Body of pancreas (tissue), 4 donors: ENCODE measurements around the gene ZRANB3. TPM values are rescaled to one million over a fixed set of nuclear protein-coding genes. Genes with fewer than 3 reads are reported as not detected.
A peak's percentile ranks its signal among the peaks of the same experiment; 100 is the strongest.

Source experiments
- ATAC-seq: fragments of 150-250 bp; one replicate; pipeline ENCODE4 v1.9.1; 2016
- DNase-seq, 4 donors: peaks; one replicate each; pipeline ENCODE4 v3.0.0-alpha.2; 2019
- H3K27ac ChIP-seq, 4 donors: fragments of 200-600 bp; sonication (generic); 1 replicate in 3 of 4; 2 replicates in 1 of 4; pipeline versions ENCODE4 v1.5.1 to v1.6.1; 2016 to 2019; ENCODE audit warnings: mild to moderate bottlenecking in 1 of 4, mixed read lengths in 1 of 4, moderate library complexity in 1 of 4
- H3K27me3 ChIP-seq, 2 donors: fragments of 200-600 bp; sonication (generic); one replicate each; pipeline ENCODE4 v1.6.0; 2016; ENCODE audit warnings: mild to moderate bottlenecking in 1 of 2
- H3K36me3 ChIP-seq, 2 donors: fragments of 200-600 bp; sonication (generic); replicated peaks in 1 of 2; 2 replicates each; pipeline ENCODE4 v1.5.1; 2016; ENCODE audit warnings: low read depth in 2 of 2; ENCODE audit not compliant: insufficient read depth in 1 of 2
- H3K4me1 ChIP-seq: fragments of 200-600 bp; sonication (generic); one replicate; pipeline ENCODE4 v1.6.0; 2016
- H3K4me3 ChIP-seq, 2 donors: fragments of 200-600 bp; sonication (generic); 1 replicate in 1 of 2; 2 replicates in 1 of 2; pipeline ENCODE4 v1.5.1; 2016 to 2019
- H3K9me3 ChIP-seq, 3 donors: fragments of 200-600 bp; sonication (generic); 1 replicate in 2 of 3; 2 replicates in 1 of 3; pipeline ENCODE4 v1.5.1; 2016
- POLR2A ChIP-seq, 3 donors: fragments of 450-650 bp; IDR thresholded peaks; one replicate each; pipeline ENCODE4 v1.6.1; 2016; ENCODE audit warnings: antibody characterized with exemption in 3 of 3, mild to moderate bottlenecking in 2 of 3
- WGBS, 2 donors: methylation state at CpG; one replicate each; pipeline ENCODE4 v1.1.5; 2017; 5-methylcytosine and 5-hydroxymethylcytosine counted together
- intact Hi-C: fragments of 100-400 bp; cut with DNase I; formaldehyde crosslinking; loops from one replicate; pipeline ENCODE4 v1.15.1; 2023
- total RNA-seq, 2 donors: library from RNA; depleted of rRNA; stranded (reverse); fragments of >200 nt; gene quantifications; one replicate each; pipeline ENCODE4 v1.1.0, GENCODE V29; 2016
- TF ChIP-seq, protein P1 (sequence below), 7 experiments: fragments of 450-650 bp in 4 of 7; fragments of 200-600 bp in 3 of 7; sonication (generic) in 3 of 7; IDR thresholded peaks; one replicate each; pipeline ENCODE4 v1.5.1; 2016 to 2019; ENCODE audit warnings: antibody characterized with exemption in 7 of 7

ZRANB3 gene
- total RNA-seq, 2 donors from 2014 or later: 3.4 to 10.2 TPM

DNA sequence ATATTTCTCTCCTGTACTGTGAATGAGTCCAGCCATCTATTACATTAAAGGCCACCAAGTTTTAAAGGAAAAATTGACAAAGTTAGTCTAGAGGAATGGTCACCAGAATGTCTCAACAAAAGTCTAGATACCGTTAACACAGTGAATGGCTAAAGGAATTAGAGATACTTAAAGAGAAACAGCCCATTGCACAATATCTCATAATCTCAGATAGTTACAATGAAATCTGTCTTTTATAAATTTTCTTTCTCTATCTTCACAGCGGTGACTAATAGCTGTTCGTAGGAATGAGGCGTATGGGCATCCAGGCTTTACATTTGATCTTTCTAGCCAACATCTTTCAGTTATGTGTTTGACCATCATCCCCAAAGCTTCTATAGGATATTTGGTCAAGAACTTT, 30.9 kb upstream of the ZRANB3 start:
- Histone ChIP-seq H3K36me3 (no peaks in the 10 kb centered on the region), H3K27ac (no peak overlapping the region), H3K4me3 (no peak overlapping the region), H3K9me3 (no peaks in the 10 kb centered on the region), H3K4me1 (peaks cover 5% of the 10 kb centered on the region), H3K27me3 (no peaks in the 10 kb centered on the region)
- DNase-seq (no peak), ATAC-seq (no peak)
- intact Hi-C loops: no loop called here
- 91 to 98% methylated on average over 4 of the region's 4 CpGs for WGBS, 2 donors
- no peak for TF ChIP-seq POLR2A (IDR thresholded peaks at IDR 0.05)
- TF ChIP-seq, protein P1, sequence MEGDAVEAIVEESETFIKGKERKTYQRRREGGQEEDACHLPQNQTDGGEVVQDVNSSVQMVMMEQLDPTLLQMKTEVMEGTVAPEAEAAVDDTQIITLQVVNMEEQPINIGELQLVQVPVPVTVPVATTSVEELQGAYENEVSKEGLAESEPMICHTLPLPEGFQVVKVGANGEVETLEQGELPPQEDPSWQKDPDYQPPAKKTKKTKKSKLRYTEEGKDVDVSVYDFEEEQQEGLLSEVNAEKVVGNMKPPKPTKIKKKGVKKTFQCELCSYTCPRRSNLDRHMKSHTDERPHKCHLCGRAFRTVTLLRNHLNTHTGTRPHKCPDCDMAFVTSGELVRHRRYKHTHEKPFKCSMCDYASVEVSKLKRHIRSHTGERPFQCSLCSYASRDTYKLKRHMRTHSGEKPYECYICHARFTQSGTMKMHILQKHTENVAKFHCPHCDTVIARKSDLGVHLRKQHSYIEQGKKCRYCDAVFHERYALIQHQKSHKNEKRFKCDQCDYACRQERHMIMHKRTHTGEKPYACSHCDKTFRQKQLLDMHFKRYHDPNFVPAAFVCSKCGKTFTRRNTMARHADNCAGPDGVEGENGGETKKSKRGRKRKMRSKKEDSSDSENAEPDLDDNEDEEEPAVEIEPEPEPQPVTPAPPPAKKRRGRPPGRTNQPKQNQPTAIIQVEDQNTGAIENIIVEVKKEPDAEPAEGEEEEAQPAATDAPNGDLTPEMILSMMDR (IDR thresholded peaks at IDR 0.05): no peak

DNA sequence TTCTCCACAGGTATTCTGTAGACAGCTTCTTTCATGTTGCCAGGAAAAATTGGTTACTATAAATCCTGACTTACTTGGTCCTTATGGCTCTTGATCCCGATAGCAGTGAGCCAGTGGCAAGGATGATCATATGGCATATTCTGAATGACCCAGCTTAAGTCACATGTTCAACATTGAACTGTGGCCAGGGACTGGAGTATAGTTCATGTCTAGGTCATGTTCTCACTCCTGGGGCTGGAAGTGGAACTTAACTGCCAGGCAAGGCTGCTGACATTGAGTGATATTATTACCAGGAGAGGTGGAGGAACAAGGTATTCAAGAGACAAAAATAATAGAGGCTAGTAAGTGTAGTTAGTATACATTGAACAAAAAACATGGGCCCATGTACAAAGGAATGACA, 26.5 kb upstream of the ZRANB3 start:
- peaks cover 5% of the 10 kb centered on the region for H3K4me1 ChIP-seq
- no peaks in the 10 kb centered on the region for H3K36me3 ChIP-seq
- TF ChIP-seq, protein P1 (IDR thresholded peaks at IDR 0.05): no peak
- no peak for TF ChIP-seq POLR2A (IDR thresholded peaks at IDR 0.05)
- intact Hi-C loops: no loop called here
- DNase-seq (no peak), ATAC-seq (peak; percentile 35)
- H3K27me3 ChIP-seq: no peaks in the 10 kb centered on the region
- H3K27ac ChIP-seq: no peak overlapping the region
- no peak overlapping the region for H3K4me3 ChIP-seq
- WGBS, 2 donors: 82 to 89% methylated on average over 1 of the region's 1 CpG
- no peaks in the 10 kb centered on the region for H3K9me3 ChIP-seq

GRCh38 chr2:135555311-135555710, 24.3 kb upstream of the ZRANB3 start:
- intact Hi-C loops: no loop called here
- no peaks in the 10 kb centered on the region for H3K9me3 ChIP-seq
- no peaks in the 10 kb centered on the region for H3K36me3 ChIP-seq
- H3K4me3 ChIP-seq: no peak overlapping the region
- no peak for ATAC-seq
- peaks cover 5% of the 10 kb centered on the region for H3K4me1 ChIP-seq
- TF ChIP-seq POLR2A (IDR thresholded peaks at IDR 0.05): no peak
- TF ChIP-seq, protein P1 (IDR thresholded peaks at IDR 0.05): no peak
- H3K27ac ChIP-seq: no peak overlapping the region
- WGBS, 2 donors: 83 to 85% methylated on average over 4 of the region's 4 CpGs
- no peaks in the 10 kb centered on the region for H3K27me3 ChIP-seq
- DNase-seq: no peak

GRCh38 chr2:135552887-135553286, 21.9 kb upstream of the ZRANB3 start:
- Histone ChIP-seq H3K27ac (no peak overlapping the region), H3K4me1 (peaks cover 5% of the 10 kb centered on the region), H3K36me3 (no peaks in the 10 kb centered on the region), H3K9me3 (no peaks in the 10 kb centered on the region), H3K27me3 (no peaks in the 10 kb centered on the region), H3K4me3 (no peak overlapping the region)
- ATAC-seq (no peak), DNase-seq (no peak)
- TF ChIP-seq, protein P1 (IDR thresholded peaks at IDR 0.05): no peak
- TF ChIP-seq POLR2A (IDR thresholded peaks at IDR 0.05): no peak
- 75 to 84% methylated on average over 4 of the region's 4 CpGs for WGBS, 2 donors
- intact Hi-C loops: no loop called here

DNA sequence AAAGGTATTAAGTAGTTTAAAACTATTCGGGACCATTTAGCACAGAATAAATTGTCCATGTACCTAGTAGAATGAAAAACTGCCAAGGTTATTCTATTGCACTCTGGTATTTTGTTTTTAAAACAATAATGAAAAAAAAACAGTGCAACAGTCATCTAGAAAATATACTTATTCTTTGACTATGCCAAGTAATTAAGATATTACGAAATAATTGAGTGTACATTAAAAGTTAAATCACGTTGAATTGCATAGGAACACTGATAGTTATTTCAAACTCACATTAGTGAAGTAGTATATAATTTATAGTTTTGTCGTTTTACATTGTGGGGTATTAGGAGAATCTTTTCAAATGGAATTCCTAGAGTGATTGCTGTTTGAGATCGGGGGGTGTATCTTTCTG, 20.3 kb upstream of the ZRANB3 start:
- 89 to 93% methylated on average over 5 of the region's 5 CpGs for WGBS, 2 donors
- DNase-seq: no peak
- Histone ChIP-seq H3K27me3 (no peaks in the 10 kb centered on the region), H3K27ac (no peak overlapping the region), H3K4me1 (no peaks in the 10 kb centered on the region), H3K36me3 (no peaks in the 10 kb centered on the region), H3K4me3 (no peak overlapping the region), H3K9me3 (no peaks in the 10 kb centered on the region)
- no peak for ATAC-seq
- intact Hi-C loops: no loop called here
- TF ChIP-seq, protein P1 (IDR thresholded peaks at IDR 0.05): no peak
- no peak for TF ChIP-seq POLR2A (IDR thresholded peaks at IDR 0.05)
